ENCODE results near the gene NKX6-2.

GRCh38 chr10:132761395-132762060 lies 24.4 kb downstream of the NKX6-2 start:
- TF ChIP-seq, protein P1, sequence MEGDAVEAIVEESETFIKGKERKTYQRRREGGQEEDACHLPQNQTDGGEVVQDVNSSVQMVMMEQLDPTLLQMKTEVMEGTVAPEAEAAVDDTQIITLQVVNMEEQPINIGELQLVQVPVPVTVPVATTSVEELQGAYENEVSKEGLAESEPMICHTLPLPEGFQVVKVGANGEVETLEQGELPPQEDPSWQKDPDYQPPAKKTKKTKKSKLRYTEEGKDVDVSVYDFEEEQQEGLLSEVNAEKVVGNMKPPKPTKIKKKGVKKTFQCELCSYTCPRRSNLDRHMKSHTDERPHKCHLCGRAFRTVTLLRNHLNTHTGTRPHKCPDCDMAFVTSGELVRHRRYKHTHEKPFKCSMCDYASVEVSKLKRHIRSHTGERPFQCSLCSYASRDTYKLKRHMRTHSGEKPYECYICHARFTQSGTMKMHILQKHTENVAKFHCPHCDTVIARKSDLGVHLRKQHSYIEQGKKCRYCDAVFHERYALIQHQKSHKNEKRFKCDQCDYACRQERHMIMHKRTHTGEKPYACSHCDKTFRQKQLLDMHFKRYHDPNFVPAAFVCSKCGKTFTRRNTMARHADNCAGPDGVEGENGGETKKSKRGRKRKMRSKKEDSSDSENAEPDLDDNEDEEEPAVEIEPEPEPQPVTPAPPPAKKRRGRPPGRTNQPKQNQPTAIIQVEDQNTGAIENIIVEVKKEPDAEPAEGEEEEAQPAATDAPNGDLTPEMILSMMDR (IDR thresholded peaks at IDR 0.05), result no peak
- no peak for TF ChIP-seq POLR2A (IDR thresholded peaks at IDR 0.05)

All from esophagus squamous epithelium (tissue), 4 donors.